HuH-7 (cell line): Measurements from ENCODE around the gene MTCL3.

Experiments used
- DNase-seq: peaks from one replicate; pipeline ENCODE4 v3.0.0; 2011; ENCODE audit warnings: low spot score

The MTCL3 gene

GRCh38 chr6:127515234-127515793, 3.8 kb downstream of the MTCL3 start:
- DNase-seq = peak; percentile 55

- no peak for DNase-seq
These were observed 4.3 kb downstream of the MTCL3 start for GRCh38 chr6:127514773-127515227.

DNA sequence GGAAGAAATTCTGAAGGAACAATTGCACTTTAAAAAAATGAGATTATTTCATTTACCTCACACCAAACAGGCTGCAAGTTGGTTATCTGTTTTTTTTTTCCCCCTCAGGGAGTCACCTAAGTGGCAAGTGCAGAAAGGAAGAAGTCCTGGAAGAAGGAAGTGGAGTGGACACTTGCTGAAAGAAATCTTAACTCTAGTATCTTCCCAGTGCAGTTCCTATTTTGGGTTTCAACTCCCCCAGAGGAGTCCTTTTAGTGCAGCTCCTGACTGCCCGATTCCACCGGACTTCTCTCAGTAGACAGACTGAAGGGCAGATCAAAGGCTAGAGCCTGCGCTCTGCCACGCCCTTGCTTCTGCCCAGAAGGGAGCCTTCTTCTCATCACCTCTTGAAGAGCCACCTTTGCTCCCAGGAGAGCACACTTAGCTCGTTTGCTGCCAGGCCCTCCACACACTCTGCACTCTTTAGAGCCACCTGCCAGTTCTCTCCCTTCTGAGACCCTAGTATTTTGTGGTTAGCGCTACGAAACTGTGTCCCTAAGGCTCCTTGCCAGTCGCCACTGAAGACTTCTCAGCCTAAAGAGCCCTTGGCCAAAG, 4.9 kb downstream of the MTCL3 start:
- no peak for DNase-seq

DNA sequence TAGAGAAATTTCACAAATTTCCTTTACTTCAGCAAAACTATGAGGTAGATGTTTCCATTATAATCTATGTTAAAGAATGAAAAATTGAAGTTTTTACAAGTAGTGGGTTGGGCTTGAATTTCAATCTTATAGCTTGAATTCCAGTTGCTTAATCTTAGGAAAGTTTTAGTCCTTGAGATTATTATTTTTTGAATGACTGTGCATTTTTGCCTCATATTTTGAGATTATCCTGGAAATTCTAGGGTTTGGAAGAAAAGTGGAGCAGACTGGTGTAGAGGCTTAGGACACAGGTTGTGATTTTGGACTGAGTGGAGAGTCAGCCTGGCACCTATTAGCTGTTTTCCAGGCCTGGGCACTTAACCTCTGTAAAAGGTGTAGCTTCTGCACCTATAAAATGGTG, 5.7 kb downstream of the MTCL3 start:
- DNase-seq = no peak

DNA sequence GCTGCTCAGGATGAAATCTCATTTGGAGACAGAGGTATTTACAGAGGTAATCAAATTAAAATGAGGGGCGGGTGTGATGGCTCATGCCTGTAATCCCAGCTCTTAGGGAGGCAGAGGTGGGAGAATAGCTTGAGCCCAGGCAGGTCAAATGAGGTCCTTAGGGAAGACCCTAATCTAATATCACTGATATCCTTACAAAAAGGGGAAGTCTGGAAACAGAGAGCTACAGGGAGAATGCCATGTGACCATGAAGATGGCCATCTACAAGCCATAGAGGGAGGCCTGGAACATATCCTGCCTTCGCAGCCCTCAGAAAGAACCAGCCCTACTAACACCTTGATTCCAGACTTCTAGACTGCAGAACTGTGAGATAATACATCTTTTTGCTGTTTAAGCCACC, 8.3 kb downstream of the MTCL3 start:
- no peak for DNase-seq

DNA sequence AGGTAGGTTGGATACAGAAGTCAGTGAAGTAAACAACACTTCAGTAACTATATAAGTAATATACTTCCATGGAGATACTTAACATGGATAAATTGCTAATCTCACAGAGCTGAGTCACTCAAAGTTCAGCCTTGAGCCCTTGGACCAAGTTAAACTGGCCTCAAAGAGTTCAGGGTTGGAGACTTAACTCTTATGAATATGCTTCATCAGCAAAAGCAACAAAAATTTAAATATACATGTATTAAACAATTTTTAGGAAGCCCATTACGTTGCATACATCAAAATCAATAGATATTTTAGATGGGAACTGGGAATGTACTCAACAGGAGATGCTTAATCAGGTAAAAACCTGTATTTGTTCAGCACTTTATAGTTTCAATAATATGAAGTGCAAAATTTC, 12.2 kb downstream of the MTCL3 start:
- DNase-seq = no peak

DNA sequence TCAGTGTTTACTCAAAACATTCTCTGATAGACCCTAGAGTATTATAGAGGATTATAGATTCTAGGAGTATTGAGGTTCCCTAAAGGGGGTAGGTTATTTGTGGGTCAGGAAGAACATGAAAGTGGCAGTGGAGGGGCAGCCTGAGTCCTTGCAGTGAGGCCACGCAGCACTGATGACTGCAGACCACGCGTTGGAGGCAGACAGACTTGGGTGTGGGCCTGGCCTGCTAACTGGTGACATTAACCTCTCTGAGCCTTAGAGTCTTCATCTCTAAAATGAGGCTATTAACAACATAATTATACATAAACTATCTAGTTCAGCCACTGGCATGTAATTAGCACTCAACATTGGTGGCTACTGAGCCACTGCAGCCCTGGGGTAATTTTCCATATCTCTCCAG, 16.1 kb downstream of the MTCL3 start:
- no peak for DNase-seq

- no peak for DNase-seq
These were observed 21.7 kb downstream of the MTCL3 start for GRCh38 chr6:127497410-127497809.

DNA sequence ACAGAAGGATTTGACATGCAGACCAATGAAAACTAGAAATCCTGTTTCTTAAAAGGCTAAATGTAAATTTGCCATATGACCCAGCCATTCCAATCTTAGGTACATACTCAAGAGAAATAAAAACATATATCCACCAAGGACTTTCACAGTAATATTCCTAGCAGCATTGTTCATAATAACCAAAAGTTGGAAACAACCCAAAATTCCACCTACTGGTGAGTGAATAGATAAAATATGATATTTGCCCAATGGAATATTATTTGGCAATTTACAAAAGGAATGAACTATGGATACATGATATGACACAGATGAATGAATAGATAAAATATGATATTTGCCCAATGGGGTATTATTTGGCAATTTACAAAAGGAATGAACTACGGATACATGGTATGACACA, 22.7 kb downstream of the MTCL3 start:
- DNase-seq = no peak

DNA sequence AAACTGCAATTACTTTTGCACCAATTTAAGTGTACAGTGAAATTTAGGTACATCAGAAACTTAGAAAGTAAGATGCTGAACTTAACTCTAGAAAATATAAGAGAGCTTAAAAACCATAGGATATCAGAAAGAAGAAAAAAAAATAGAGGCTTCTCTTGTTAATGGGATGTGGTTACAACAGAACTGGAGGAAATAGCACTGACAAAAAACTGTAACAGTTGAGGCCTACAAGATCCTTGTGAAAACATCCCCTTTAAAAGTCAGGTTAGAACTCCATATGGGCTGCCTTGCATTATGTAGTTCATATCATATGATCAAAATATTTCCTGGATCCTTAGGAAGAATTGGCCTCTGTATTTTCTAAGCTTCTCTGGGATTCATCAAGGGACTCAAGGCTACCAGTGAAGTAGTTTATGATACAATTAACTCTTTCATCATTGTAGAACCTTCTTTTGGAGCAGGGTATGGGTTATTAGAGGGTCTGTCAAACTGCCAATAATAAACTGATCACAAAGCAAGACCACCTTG, 24.8 kb downstream of the MTCL3 start:
- DNase-seq = no peak

- no peak for DNase-seq
These were observed 29.9 kb downstream of the MTCL3 start for GRCh38 chr6:127489248-127489647.

DNA sequence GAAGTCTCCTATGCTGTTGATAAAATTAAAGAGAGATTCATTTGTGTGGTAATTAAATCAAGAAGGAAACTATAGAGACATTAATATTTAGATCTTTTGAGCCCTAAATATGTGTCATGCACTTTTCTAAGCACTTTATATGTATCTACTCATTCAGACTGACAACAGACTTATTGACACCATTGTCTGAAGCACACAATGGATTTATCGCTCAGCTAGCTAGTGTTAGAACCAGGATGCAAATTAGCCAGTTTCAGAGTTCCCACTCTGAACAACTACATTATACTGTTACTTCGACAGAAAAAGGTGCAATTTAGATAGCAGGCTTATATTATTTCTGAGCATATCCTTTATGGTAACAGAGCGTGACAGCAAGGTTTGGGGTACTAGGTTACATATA, 32.2 kb downstream of the MTCL3 start:
- no peak for DNase-seq

- no peak for DNase-seq
These were observed 34.8 kb downstream of the MTCL3 start for GRCh38 chr6:127484212-127484863.

DNA sequence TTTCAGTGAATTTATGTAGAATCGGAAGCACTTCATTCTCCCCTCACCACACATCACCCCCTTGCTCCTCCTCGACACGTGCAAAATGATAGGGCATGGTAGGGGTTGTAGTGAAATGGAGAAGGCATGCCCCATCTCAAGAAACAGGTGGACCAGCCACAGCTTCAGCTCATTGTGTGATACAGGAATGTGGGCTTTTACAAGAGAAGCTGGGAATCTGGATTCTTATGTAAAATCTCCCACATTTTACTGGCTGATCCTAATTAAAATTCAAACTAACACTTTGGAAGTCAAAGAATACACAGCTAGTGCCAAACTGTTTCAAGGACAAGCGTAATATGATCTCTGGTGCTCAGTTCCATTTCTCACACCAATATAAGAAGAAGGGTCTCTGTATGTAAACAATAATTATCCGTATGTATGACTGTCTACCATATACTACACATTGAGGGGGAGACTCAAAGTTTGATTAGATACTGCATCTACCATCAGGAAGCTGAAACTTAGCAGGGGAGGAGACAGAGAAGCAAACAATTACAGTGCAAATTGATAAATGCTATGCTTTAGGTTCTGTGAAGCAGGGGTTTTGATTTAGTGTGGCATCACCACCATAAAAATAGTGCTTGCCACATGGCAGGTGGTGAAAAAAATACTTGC, 35.6 kb downstream of the MTCL3 start:
- DNase-seq = no peak

GRCh38 chr6:127482325-127482724, 36.8 kb downstream of the MTCL3 start:
- no peak for DNase-seq

DNA sequence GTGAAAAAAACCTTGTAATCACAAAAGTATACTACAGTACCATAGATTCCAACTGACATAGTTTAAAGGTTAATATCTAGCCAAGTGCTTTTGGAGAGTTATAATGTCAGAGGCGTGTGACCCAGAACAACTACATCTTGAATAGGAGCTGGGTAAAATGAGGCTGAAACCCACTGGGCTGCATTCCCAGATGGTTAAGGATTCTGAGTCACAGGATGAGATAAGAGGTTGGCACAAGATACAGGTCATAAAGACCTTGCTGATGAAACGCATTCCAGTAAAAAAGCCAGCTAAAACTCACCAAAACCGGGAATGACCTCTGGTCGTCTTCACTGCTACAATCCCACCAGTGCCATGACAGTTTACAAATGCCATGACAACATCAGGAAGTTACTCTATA, 37.5 kb downstream of the MTCL3 start:
- no peak for DNase-seq

DNA sequence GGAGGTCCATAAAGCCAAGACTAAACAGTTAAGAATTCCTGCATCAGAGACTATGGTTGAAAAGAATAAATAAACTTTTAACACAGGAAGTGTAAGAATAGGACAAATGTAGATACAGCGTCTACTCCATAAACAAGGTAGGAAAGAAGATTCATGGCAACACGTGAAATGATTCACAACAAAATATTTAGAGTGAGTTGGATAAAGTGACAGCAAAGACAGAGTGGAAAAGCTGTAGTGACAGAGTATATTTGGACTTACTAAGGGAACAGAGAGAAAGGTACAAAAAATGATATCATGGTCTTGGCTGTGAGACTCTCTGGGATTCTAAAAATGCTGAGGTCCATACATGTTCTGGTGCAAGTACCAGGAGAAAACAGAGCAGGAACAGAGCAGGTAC, 38.0 kb downstream of the MTCL3 start:
- DNase-seq = no peak

DNA sequence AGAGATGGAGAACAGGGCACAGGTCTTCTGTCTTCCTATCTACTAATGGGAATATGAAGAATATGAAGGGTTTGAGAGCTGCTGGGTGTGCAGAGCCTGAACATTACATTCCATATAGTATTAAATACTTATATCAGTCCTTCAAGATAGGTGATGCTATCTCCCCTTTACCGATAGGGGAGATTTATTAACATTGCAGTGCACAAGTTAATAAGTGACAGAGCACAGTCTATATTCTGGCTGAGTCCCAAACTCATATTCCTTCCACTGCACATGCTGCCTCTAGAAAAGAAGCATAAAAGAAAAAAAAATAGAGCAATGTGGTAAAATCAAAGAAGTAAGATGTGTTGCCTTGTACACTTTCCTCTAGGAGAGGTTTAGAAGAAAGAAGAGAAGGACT, 41.5 kb downstream of the MTCL3 start:
- DNase-seq = peak; percentile 43

DNA sequence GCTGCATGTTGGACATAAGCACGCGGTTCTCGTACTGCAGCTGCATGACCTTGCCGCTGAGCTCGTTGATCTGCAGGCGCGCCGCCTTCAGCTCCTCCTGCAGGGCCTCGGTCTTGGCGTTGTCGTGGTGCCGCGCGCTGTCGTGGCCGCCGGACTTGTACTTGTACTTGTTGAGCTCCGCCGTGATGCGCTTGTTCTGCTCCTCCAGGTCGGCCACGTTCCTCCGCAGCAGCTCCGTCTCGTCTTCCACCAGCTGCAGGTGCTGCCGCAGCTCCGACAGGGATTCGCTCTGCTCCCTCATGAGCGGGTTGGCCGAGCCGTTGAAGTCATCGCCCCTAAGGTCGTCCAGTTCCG, 43.3 kb downstream of the MTCL3 start:
- DNase-seq = no peak

- no peak for DNase-seq
These were observed 43.9 kb downstream of the MTCL3 start for GRCh38 chr6:127475135-127475822.

DNA sequence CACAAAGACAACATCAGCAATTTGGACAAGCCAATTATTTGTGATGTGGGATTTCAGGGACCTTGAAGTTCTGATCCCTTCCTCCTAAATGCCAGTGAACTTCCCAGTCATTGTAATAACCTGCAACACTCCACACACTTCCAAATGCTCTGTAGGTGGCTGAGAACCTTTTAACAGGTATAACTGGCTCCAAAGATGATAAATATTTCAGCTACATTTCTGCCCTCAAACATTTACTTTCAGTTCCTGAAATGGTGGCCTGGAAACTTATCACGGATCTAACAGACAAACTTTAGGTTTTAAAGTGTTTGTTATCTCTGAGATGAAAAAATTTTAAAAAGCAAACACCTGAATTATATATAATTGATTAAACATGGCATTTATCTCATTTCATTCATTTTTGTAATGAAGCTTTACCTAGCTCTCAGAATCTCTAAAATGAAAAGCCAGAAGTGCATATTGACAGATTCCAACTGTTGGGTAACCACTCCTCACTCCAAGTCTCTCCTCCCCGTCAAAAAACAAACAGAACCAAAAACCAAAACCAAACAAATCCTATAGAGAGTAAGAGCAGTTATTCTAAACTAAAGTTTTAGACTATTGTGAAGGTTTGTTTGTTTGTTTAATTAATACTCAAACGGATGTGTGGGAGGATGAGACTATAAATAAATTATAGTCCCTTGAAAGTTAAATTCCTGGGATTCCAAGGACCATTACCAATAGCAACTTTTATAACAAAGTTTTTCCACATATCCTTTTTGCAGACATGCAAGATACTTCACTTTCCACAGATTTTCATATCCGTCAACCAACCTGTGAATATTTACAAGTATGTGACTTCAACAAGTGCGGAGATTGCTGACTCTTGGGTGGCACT, 47.5 kb downstream of the MTCL3 start:
- no peak for DNase-seq

- no peak for DNase-seq
These were observed 50.2 kb downstream of the MTCL3 start for GRCh38 chr6:127468936-127469335.
